ENCODE data around the gene ELK4. TPM values are rescaled to one million over a fixed set of nuclear protein-coding genes. Genes with fewer than 3 reads are reported as not detected.

ELK4 gene
- total RNA-seq, 1 experiment from 2014 or later = 31.2 TPM

DNA sequence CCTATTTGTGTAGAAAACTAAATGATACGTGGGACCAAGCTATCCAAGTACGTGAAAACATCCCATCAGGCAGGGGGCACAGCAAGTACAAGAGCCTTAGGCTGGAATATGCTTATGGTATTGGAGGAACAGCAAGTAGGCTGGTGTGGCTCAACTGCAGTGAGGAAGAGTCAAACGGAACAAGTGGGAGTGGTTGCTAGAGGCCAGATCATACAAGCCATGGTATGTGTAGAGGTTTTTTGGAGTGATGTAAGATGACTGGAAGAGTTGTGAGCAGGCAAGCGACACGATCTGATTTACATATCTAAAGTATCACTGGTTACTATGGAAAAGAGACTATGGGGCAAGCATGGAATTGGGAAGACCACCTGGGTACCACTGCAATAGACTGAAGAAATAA lies 27.8 kb downstream of the ELK4 start:
- Histone ChIP-seq H4K5ac (ENCODE audit: insufficient read length, low read depth, low read length) (no peak overlapping the region), H2BK15ac (ENCODE audit: low read depth, low read length) (no peak overlapping the region), H3K4me1 (ENCODE audit: insufficient read depth, low read length) (no peaks in the 10 kb centered on the region), H2BK5ac (ENCODE audit: insufficient read length, low read length) (no peak overlapping the region), H4K20me1 (ENCODE audit: control insufficient read depth, insufficient read depth, insufficient read length) (no peaks in the 10 kb centered on the region), H2BK120ac (ENCODE audit: low read depth, low read length, poor library complexity, severe bottlenecking) (no peak overlapping the region), H3T11ph (ENCODE audit: low read length) (no peak overlapping the region), H3K79me2 (ENCODE audit: insufficient read depth, low read length) (no peaks in the 10 kb centered on the region), H3K27me3 (ENCODE audit: insufficient read depth, low read length) (no peaks in the 10 kb centered on the region), H3K9me3 (ENCODE audit: control insufficient read depth, low read depth, low read length) (no peaks in the 10 kb centered on the region), H3K4ac (ENCODE audit: low read depth, low read length) (no peak overlapping the region), H2BK20ac (ENCODE audit: low read depth, low read length, poor library complexity, severe bottlenecking) (no peak overlapping the region), H3K23ac (ENCODE audit: insufficient read length, low read depth, low read length) (no peak overlapping the region), H3K14ac (ENCODE audit: insufficient read depth, low read length) (no peak overlapping the region), H2AFZ (ENCODE audit: low read length) (no peak overlapping the region), H3K79me1 (ENCODE audit: insufficient read depth, low read depth, low read length, poor library complexity, severe bottlenecking) (no peaks in the 10 kb centered on the region), H4K8ac (replicated peaks; ENCODE audit: insufficient read length, low read depth, low read length) (no peak overlapping the region), H3K27ac (ENCODE audit: insufficient read length, low read depth, low read length) (no peak overlapping the region), H3K18ac (ENCODE audit: insufficient read length, low read depth, low read length) (no peak overlapping the region), H2BK12ac (ENCODE audit: insufficient read length, low read depth, low read length) (no peak overlapping the region), H4K91ac (ENCODE audit: insufficient read length, low read depth, low read length) (no peak overlapping the region), H3K4me2 (ENCODE audit: insufficient read depth, insufficient read length, low read length) (no peak overlapping the region), H3K9ac (ENCODE audit: extremely low read depth, insufficient read length, low read length) (no peak overlapping the region), H3K56ac (ENCODE audit: insufficient read length, low read depth, low read length) (no peak overlapping the region), H2AK5ac (ENCODE audit: insufficient read length, low read length) (no peak overlapping the region), H3K23me2 (ENCODE audit: insufficient read length, low read depth, low read length, poor library complexity, severe bottlenecking) (no peaks in the 10 kb centered on the region)
- Mint-ChIP-seq H3K27ac (peak overlapping the region in 1 of 3 experiments; percentile 1; a peak in 1 of 7 replicates), H3K4me1 (peaks cover 3 to 6% of the 10 kb centered on the region in 2 experiments), H3K36me3 (ENCODE audit: insufficient read depth in 1 of 3, low read depth in 3 of 3) (peaks cover 11 to 34% (median 25%) of the 10 kb centered on the region in 3 experiments; a peak in 6 of 7 replicates), H3K27me3 (ENCODE audit: low read depth) (no peaks in the 10 kb centered on the region), H3K4me3 (no peak overlapping the region), H3K9me3 (no peaks in the 10 kb centered on the region)
- WGBS (ENCODE audit: extremely low coverage, insufficient read length, low lambda C conversion rate) = no CpG with 5 or more reads among the region's 5 CpGs
- TF ChIP-seq, protein P1, sequence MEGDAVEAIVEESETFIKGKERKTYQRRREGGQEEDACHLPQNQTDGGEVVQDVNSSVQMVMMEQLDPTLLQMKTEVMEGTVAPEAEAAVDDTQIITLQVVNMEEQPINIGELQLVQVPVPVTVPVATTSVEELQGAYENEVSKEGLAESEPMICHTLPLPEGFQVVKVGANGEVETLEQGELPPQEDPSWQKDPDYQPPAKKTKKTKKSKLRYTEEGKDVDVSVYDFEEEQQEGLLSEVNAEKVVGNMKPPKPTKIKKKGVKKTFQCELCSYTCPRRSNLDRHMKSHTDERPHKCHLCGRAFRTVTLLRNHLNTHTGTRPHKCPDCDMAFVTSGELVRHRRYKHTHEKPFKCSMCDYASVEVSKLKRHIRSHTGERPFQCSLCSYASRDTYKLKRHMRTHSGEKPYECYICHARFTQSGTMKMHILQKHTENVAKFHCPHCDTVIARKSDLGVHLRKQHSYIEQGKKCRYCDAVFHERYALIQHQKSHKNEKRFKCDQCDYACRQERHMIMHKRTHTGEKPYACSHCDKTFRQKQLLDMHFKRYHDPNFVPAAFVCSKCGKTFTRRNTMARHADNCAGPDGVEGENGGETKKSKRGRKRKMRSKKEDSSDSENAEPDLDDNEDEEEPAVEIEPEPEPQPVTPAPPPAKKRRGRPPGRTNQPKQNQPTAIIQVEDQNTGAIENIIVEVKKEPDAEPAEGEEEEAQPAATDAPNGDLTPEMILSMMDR (conservative IDR thresholded peaks at IDR 0.05) = no peak
- no peak for DNase-seq
